ENCODE data around the gene RASGRF1.

GRCh38 chr15:79132361-79132760, 41.8 kb upstream of the RASGRF1 start:
- TF ChIP-seq, protein P1, sequence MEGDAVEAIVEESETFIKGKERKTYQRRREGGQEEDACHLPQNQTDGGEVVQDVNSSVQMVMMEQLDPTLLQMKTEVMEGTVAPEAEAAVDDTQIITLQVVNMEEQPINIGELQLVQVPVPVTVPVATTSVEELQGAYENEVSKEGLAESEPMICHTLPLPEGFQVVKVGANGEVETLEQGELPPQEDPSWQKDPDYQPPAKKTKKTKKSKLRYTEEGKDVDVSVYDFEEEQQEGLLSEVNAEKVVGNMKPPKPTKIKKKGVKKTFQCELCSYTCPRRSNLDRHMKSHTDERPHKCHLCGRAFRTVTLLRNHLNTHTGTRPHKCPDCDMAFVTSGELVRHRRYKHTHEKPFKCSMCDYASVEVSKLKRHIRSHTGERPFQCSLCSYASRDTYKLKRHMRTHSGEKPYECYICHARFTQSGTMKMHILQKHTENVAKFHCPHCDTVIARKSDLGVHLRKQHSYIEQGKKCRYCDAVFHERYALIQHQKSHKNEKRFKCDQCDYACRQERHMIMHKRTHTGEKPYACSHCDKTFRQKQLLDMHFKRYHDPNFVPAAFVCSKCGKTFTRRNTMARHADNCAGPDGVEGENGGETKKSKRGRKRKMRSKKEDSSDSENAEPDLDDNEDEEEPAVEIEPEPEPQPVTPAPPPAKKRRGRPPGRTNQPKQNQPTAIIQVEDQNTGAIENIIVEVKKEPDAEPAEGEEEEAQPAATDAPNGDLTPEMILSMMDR (IDR thresholded peaks at IDR 0.05 in 8 of 11, conservative IDR thresholded peaks at IDR 0.05 in 3 of 11): no peak
- no peak for TF ChIP-seq POLR2AphosphoS5 (IDR thresholded peaks at IDR 0.05)

All from spleen (tissue), 7 donors.